NT2/D1 (cell line): Measurements from ENCODE around the gene HTR5A.

Source experiments
- DNase-seq: peaks from one replicate; pipeline ENCODE4 v3.0.0-alpha.2; 2011; ENCODE audit warnings: low read depth, low spot score
- H3K27me3 ChIP-seq: 2 replicates; pipeline ENCODE4 v1.6.0; 2011; ENCODE audit warnings: mild to moderate bottlenecking; ENCODE audit not compliant: insufficient read length, insufficient read depth
- H3K36me3 ChIP-seq: 2 replicates; pipeline ENCODE4 v1.6.1; 2011; ENCODE audit warnings: mild to moderate bottlenecking, low read length, mixed read lengths; ENCODE audit not compliant: insufficient read depth, insufficient read length
- H3K4me1 ChIP-seq: 2 replicates; pipeline ENCODE4 v1.5.1; 2011; ENCODE audit not compliant: insufficient read depth, insufficient read length
- H3K4me3 ChIP-seq: 2 replicates; pipeline ENCODE4 v1.5.1; 2011; ENCODE audit warnings: low read depth; ENCODE audit not compliant: insufficient read length
- H3K9ac ChIP-seq: 2 replicates; pipeline ENCODE4 v1.6.0; 2011; ENCODE audit warnings: low read depth; ENCODE audit not compliant: insufficient read length
- H3K9me3 ChIP-seq: 2 replicates; pipeline ENCODE4 v1.5.1; 2011; ENCODE audit warnings: mild to moderate bottlenecking, low read length; ENCODE audit not compliant: insufficient read depth
- SUZ12 ChIP-seq: IDR thresholded peaks from 2 replicates; pipeline ENCODE4 v1.6.1; 2011; ENCODE audit not compliant: insufficient read length, insufficient read depth; ENCODE audit errors: extremely low read depth
- YY1 ChIP-seq: IDR thresholded peaks from 2 replicates; pipeline ENCODE4 v1.6.1; 2011; ENCODE audit not compliant: insufficient read length, insufficient read depth
- ZNF274 ChIP-seq: IDR thresholded peaks from 2 replicates; pipeline ENCODE4 v1.6.1; 2011; ENCODE audit warnings: mild to moderate bottlenecking, low read depth, low read length

Gene HTR5A

GRCh38 chr7:155043756-155044155, 26.4 kb upstream of the HTR5A start:
- no peaks in the 10 kb centered on the region for H3K36me3 ChIP-seq
- no peaks in the 10 kb centered on the region for H3K27me3 ChIP-seq
- H3K9me3 ChIP-seq = no peaks in the 10 kb centered on the region
- no peak overlapping the region for H3K4me3 ChIP-seq
- no peak for TF ChIP-seq ZNF274
- TF ChIP-seq SUZ12 = no peak
- no peak for TF ChIP-seq YY1
- no peaks in the 10 kb centered on the region for H3K4me1 ChIP-seq
- peak; percentile 13 for DNase-seq
- H3K9ac ChIP-seq = no peak overlapping the region

GRCh38 chr7:155048006-155048405, 22.1 kb upstream of the HTR5A start:
- Histone ChIP-seq H3K4me1 (no peaks in the 10 kb centered on the region), H3K27me3 (no peaks in the 10 kb centered on the region), H3K4me3 (no peak overlapping the region), H3K36me3 (no peaks in the 10 kb centered on the region), H3K9me3 (no peaks in the 10 kb centered on the region), H3K9ac (no peak overlapping the region)
- DNase-seq = no peak
- TF ChIP-seq YY1 (no peak), ZNF274 (no peak), SUZ12 (no peak)

GRCh38 chr7:155051355-155051754, 18.8 kb upstream of the HTR5A start:
- Histone ChIP-seq H3K4me1 (no peaks in the 10 kb centered on the region), H3K9me3 (no peaks in the 10 kb centered on the region), H3K27me3 (no peaks in the 10 kb centered on the region), H3K4me3 (no peak overlapping the region), H3K36me3 (no peaks in the 10 kb centered on the region), H3K9ac (no peak overlapping the region)
- no peak for TF ChIP-seq SUZ12
- TF ChIP-seq YY1 = no peak
- no peak for TF ChIP-seq ZNF274
- no peak for DNase-seq

- Histone ChIP-seq H3K9ac (no peak overlapping the region), H3K9me3 (no peaks in the 10 kb centered on the region), H3K4me3 (no peak overlapping the region), H3K36me3 (no peaks in the 10 kb centered on the region), H3K27me3 (no peaks in the 10 kb centered on the region), H3K4me1 (no peaks in the 10 kb centered on the region)
- no peak for TF ChIP-seq YY1
- no peak for TF ChIP-seq SUZ12
- no peak for DNase-seq
These were observed 17.1 kb upstream of the HTR5A start for GRCh38 chr7:155053002-155053401.

- no peak for DNase-seq
- TF ChIP-seq ZNF274 = no peak
- TF ChIP-seq SUZ12 = no peak
- TF ChIP-seq YY1 = no peak
- H3K9me3 ChIP-seq = no peaks in the 10 kb centered on the region
These were observed 15.4 kb upstream of the HTR5A start for GRCh38 chr7:155054761-155055160.

GRCh38 chr7:155057076-155057475, 13.0 kb upstream of the HTR5A start:
- H3K4me1 ChIP-seq = no peaks in the 10 kb centered on the region
- DNase-seq = no peak
- H3K36me3 ChIP-seq = no peaks in the 10 kb centered on the region
- H3K9ac ChIP-seq = no peak overlapping the region
- H3K9me3 ChIP-seq = no peaks in the 10 kb centered on the region
- no peaks in the 10 kb centered on the region for H3K27me3 ChIP-seq
- no peak for TF ChIP-seq ZNF274
- TF ChIP-seq SUZ12 = no peak
- no peak for TF ChIP-seq YY1
- no peak overlapping the region for H3K4me3 ChIP-seq

More at GRCh38 chr7:155054761-155055160, 15.4 kb upstream of the HTR5A start:
- Histone ChIP-seq H3K9ac (no peak overlapping the region), H3K36me3 (no peaks in the 10 kb centered on the region), H3K27me3 (no peaks in the 10 kb centered on the region), H3K4me3 (no peak overlapping the region), H3K4me1 (no peaks in the 10 kb centered on the region)

- no peak for DNase-seq
- Histone ChIP-seq H3K36me3 (no peaks in the 10 kb centered on the region), H3K9ac (no peak overlapping the region), H3K4me3 (no peak overlapping the region), H3K4me1 (no peaks in the 10 kb centered on the region), H3K27me3 (no peaks in the 10 kb centered on the region), H3K9me3 (no peaks in the 10 kb centered on the region)
- TF ChIP-seq SUZ12 = no peak
- no peak for TF ChIP-seq ZNF274
- no peak for TF ChIP-seq YY1
These were observed 11.2 kb upstream of the HTR5A start for GRCh38 chr7:155058896-155059295.

GRCh38 chr7:155059703-155060102, 10.4 kb upstream of the HTR5A start:
- Histone ChIP-seq H3K36me3 (no peaks in the 10 kb centered on the region), H3K9me3 (no peaks in the 10 kb centered on the region), H3K4me3 (no peak overlapping the region), H3K27me3 (no peaks in the 10 kb centered on the region), H3K4me1 (no peaks in the 10 kb centered on the region), H3K9ac (no peak overlapping the region)
- DNase-seq = no peak
- no peak for TF ChIP-seq YY1
- no peak for TF ChIP-seq ZNF274
- TF ChIP-seq SUZ12 = no peak
